GM18868 (cell line): ENCODE results near the gene PGM5.
"Not testable (repeated sequence)": the region's sequence is repeated elsewhere in the genome, so short reads cannot be mapped to it uniquely, and the experiment has no call there.

Experiments
- ATAC-seq: cut with Tn5 transposase; IDR thresholded peaks from one replicate; pipeline ENCODE4 v1.9.1; 2021; ENCODE audit warnings: mild to moderate bottlenecking, moderate library complexity; ENCODE audit not compliant: unreplicated experiment

The PGM5 gene

GRCh38 chr9:68356380-68357118 is at the start of gene PGM5:
Gene PGM5 (plus strand): TSS chr9:68356611. CDS start chr9:68357128, 517 bp downstream.
- peak; percentile 84 for ATAC-seq

GRCh38 chr9:68307127-68307526 is 49.3 kb upstream of the PGM5 start:
- not testable (repeated sequence) for ATAC-seq

- not testable (repeated sequence) for ATAC-seq
Observed at GRCh38 chr9:68307654-68308053, 48.8 kb upstream of the PGM5 start.

- ATAC-seq: not testable (repeated sequence)
Observed at GRCh38 chr9:68311208-68311607, 45.2 kb upstream of the PGM5 start.

GRCh38 chr9:68318209-68318608 is 38.2 kb upstream of the PGM5 start:
- not testable (repeated sequence) for ATAC-seq

GRCh38 chr9:68323749-68324148 is 32.7 kb upstream of the PGM5 start:
- not testable (repeated sequence) for ATAC-seq

- ATAC-seq: not testable (repeated sequence)
Observed at GRCh38 chr9:68324518-68324917, 31.9 kb upstream of the PGM5 start.

GRCh38 chr9:68329106-68329505 is 27.3 kb upstream of the PGM5 start:
- not testable (repeated sequence) for ATAC-seq

GRCh38 chr9:68330531-68331173 is 25.8 kb upstream of the PGM5 start:
- not testable (repeated sequence) for ATAC-seq

GRCh38 chr9:68332122-68332521 is 24.3 kb upstream of the PGM5 start:
- not testable (repeated sequence) for ATAC-seq

GRCh38 chr9:68335935-68336334 is 20.5 kb upstream of the PGM5 start:
- not testable (repeated sequence) for ATAC-seq

- not testable (repeated sequence) for ATAC-seq
Observed at GRCh38 chr9:68336639-68337339, 19.6 kb upstream of the PGM5 start.

- not testable (repeated sequence) for ATAC-seq
Observed at GRCh38 chr9:68338000-68338399, 18.4 kb upstream of the PGM5 start.

- ATAC-seq: peak; percentile 81
Observed at GRCh38 chr9:68342265-68343025, 14.0 kb upstream of the PGM5 start.

GRCh38 chr9:68343242-68343641 is 13.2 kb upstream of the PGM5 start:
- not testable (repeated sequence) for ATAC-seq

GRCh38 chr9:68343992-68344391 is 12.4 kb upstream of the PGM5 start:
- not testable (repeated sequence) for ATAC-seq

- ATAC-seq: not testable (repeated sequence)
Observed at GRCh38 chr9:68351689-68352088, 4.7 kb upstream of the PGM5 start.

GRCh38 chr9:68355993-68356379 is 425 bp upstream of the PGM5 start:
- not testable (repeated sequence) for ATAC-seq

- peak; percentile 6 for ATAC-seq
Observed at GRCh38 chr9:68357119-68357714, 806 bp downstream of the PGM5 start.

GRCh38 chr9:68366933-68367547 is 10.6 kb downstream of the PGM5 start:
- ATAC-seq: peak; percentile 75
